ENCODE results near the gene PRSS33. TPM values are rescaled to one million over a fixed set of nuclear protein-coding genes. Genes with fewer than 3 reads are reported as not detected.
A peak's percentile ranks its signal among the peaks of the same experiment; 100 is the strongest.

Gene PRSS33
- total RNA-seq, 2 experiments from 2014 or later = not detected

- no peaks in the 10 kb centered on the region for H3K36me3 Mint-ChIP-seq
- no peak overlapping the region for H3K27ac Mint-ChIP-seq
- no peak for DNase-seq
- peaks cover 15% of the 10 kb centered on the region for H3K4me1 Mint-ChIP-seq
- no peaks in the 10 kb centered on the region for H3K9me3 Mint-ChIP-seq (ENCODE audit: low read depth)
- no peak for ATAC-seq
- no peak overlapping the region for H3K4me3 Mint-ChIP-seq
- H3K27me3 Mint-ChIP-seq = no peaks in the 10 kb centered on the region
- CTCF ChIA-PET = interaction anchor here (0.6 kb wide), 1 partner anchor 155 kb away, joined by 4 read pairs; no protein-coding TSS in a partner anchor
These were observed 48.7 kb downstream of the PRSS33 start for GRCh38 chr16:2738615-2739014.

GRCh38 chr16:2737895-2738418 is 49.4 kb downstream of the PRSS33 start:
- peaks cover 15% of the 10 kb centered on the region for H3K4me1 Mint-ChIP-seq
- ATAC-seq (no peak), DNase-seq (no peak)
- H3K9me3 Mint-ChIP-seq (ENCODE audit: low read depth) = no peaks in the 10 kb centered on the region
- no peaks in the 10 kb centered on the region for H3K36me3 Mint-ChIP-seq
- H3K4me3 Mint-ChIP-seq = no peak overlapping the region
- CTCF ChIA-PET = no interaction called here
- no peak overlapping the region for H3K27ac Mint-ChIP-seq
- no peaks in the 10 kb centered on the region for H3K27me3 Mint-ChIP-seq

- H3K27me3 Mint-ChIP-seq = peaks cover 3% of the 10 kb centered on the region
- CTCF ChIA-PET = no interaction called here
- no peaks in the 10 kb centered on the region for H3K36me3 Mint-ChIP-seq
- DNase-seq (no peak), ATAC-seq (no peak)
- no peak overlapping the region for H3K27ac Mint-ChIP-seq
- no peak overlapping the region for H3K4me3 Mint-ChIP-seq
- no peaks in the 10 kb centered on the region for H3K9me3 Mint-ChIP-seq (ENCODE audit: low read depth)
- peaks cover 15% of the 10 kb centered on the region for H3K4me1 Mint-ChIP-seq
These were observed 50.1 kb downstream of the PRSS33 start for GRCh38 chr16:2737238-2737605.

DNA sequence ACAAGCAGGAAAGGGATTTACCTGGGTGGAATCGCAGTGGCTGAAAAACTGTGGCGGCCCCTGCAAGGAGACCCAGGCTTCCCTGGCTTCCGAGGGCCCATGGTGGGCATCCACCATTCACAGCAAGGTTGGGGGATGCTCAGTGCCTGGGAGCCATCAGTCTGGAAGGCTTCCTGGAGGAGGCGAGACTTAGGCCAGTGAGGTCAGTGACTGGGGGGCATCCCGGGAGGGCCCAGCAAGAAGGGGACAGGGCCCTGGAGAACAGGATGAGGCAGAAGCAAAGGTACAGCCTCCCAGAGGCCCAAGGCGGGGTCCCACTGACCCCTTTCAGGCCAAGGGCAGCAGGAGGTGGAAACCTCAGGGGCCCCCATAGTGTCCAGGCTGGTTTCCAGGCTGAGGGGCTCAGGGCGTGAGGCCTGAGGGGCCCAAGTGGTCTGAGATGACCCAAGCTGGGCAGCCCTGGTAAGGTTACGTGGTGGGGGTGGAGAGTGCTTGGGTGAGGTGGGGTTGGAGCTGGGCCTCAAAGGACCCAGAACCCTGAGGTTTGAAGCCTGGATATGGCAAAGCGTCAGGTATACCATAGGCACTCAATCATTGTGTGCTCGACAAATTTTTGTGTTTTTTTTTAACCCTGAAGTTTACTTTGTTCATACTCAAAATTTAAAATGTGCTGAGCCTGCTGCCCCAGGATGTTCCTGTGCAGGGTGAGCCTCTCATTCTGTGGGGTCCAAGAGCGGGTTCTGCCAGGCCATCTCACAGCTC is 50.7 kb downstream of the PRSS33 start:
- H3K4me1 Mint-ChIP-seq = peaks cover 15% of the 10 kb centered on the region
- H3K9me3 Mint-ChIP-seq (ENCODE audit: low read depth) = no peaks in the 10 kb centered on the region
- H3K27ac Mint-ChIP-seq = no peak overlapping the region
- no peak for ATAC-seq
- CTCF ChIA-PET = no interaction called here
- no peak overlapping the region for H3K4me3 Mint-ChIP-seq
- H3K27me3 Mint-ChIP-seq = peaks cover 3% of the 10 kb centered on the region
- H3K36me3 Mint-ChIP-seq = no peaks in the 10 kb centered on the region
- no peak for DNase-seq

DNA sequence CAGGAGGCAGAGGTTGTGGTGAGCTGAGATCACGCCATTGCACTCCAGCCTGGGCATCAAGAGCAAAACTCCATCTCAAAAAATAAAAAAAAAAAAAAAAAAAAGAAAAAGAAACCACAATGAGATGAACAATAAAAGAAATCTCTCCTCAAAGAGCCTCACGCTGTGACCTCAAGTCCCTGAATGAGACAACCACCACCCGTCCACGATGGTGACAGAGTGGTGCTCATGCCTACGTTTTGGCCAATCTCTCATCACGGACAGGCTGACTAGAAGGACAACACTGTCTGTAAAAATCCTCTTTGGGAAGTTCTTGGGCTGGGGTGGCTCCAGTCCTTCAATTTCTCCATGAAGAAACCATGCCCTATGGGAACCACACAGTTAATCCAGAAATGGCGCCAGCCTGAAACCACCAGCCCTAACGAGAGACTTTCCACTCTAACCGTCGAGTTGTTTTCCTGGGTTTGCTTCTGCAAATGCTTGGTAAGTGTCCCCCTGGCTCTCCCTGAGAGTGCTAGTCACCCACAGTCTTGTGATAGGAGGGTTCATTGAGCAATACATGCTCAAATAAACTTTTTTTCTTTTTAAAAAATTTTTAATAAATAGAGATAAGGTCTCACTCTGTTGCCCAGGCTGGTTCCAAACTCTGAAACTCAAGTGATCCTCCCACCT is 52.4 kb downstream of the PRSS33 start:
- CTCF ChIA-PET = no interaction called here
- H3K4me3 Mint-ChIP-seq = no peak overlapping the region
- H3K27ac Mint-ChIP-seq = peak overlapping the region; percentile 8
- H3K27me3 Mint-ChIP-seq = peaks cover 3% of the 10 kb centered on the region
- ATAC-seq (peak; percentile 31), DNase-seq (no peak)
- no peaks in the 10 kb centered on the region for H3K9me3 Mint-ChIP-seq (ENCODE audit: low read depth)
- no peaks in the 10 kb centered on the region for H3K36me3 Mint-ChIP-seq
- H3K4me1 Mint-ChIP-seq = peaks cover 15% of the 10 kb centered on the region

Other genes with a start within 250 kb of the PRSS33 start
- gene PDPK1, start 249.5 kb downstream of the PRSS33 start, total RNA-seq = 10 to 100 TPM; 40.3 to 45.1 TPM
- 10 to 100 TPM; 34.2 to 41.7 TPM for gene KCTD5, start 105.0 kb downstream of the PRSS33 start, total RNA-seq
- 1 to 10 TPM; 1.2 to 1.7 TPM for gene PRSS27, start 67.3 kb downstream of the PRSS33 start, total RNA-seq
- 100 to 1,000 TPM; 631 to 651 TPM for gene SRRM2, start 34.9 kb downstream of the PRSS33 start, total RNA-seq
- gene ELOB, start 10.3 kb downstream of the PRSS33 start, total RNA-seq = 100 to 1,000 TPM; 260 to 318 TPM
- not detected for gene PRSS41, start 10.9 kb upstream of the PRSS33 start, total RNA-seq
- gene PRSS21, start 29.7 kb upstream of the PRSS33 start, total RNA-seq = 10 to 100 TPM in 1 of 2 experiments, 1 to 10 TPM in 1; 6.0 to 10.3 TPM
- 1 to 10 TPM; 3.6 to 7.0 TPM for gene ZG16B, start 42.7 kb upstream of the PRSS33 start, total RNA-seq
- gene PRSS22, start 70.6 kb upstream of the PRSS33 start, total RNA-seq = not detected
- 10 to 100 TPM; 19.6 to 19.7 TPM for gene FLYWCH2, start 95.7 kb upstream of the PRSS33 start, total RNA-seq
- 10 to 100 TPM; 52.7 to 58.1 TPM for gene FLYWCH1, start 124.4 kb upstream of the PRSS33 start, total RNA-seq
- under 1 TPM; 0.35 to 0.40 TPM for gene KREMEN2, start 176.7 kb upstream of the PRSS33 start, total RNA-seq
- gene PAQR4, start 181.8 kb upstream of the PRSS33 start, total RNA-seq = 10 to 100 TPM; 58.7 to 62.9 TPM
- gene PKMYT1, start 192.9 kb upstream of the PRSS33 start, total RNA-seq = 100 to 1,000 TPM; 146 to 199 TPM
- gene CLDN9, start 225.4 kb upstream of the PRSS33 start, total RNA-seq = under 1 TPM; 0.09 to 0.15 TPM
- not detected for gene CLDN6, start 230.6 kb upstream of the PRSS33 start, total RNA-seq
- 1 to 10 TPM; 5.5 to 5.9 TPM for gene TNFRSF12A, start 232.8 kb upstream of the PRSS33 start, total RNA-seq
- gene HCFC1R1, start 236.4 kb upstream of the PRSS33 start, total RNA-seq = 10 to 100 TPM; 31.8 to 34.3 TPM
- gene THOC6, start 236.5 kb upstream of the PRSS33 start, total RNA-seq = 10 to 100 TPM; 45.6 to 51.5 TPM
- under 1 TPM in 1 of 2 experiments, not detected in 1; 0.50 TPM for gene BICDL2, start 249.4 kb upstream of the PRSS33 start, total RNA-seq